Left ventricle myocardium inferior (tissue), 1 donor: ENCODE measurements around the gene FARSA. TPM values are rescaled to one million over a fixed set of nuclear protein-coding genes. Genes with fewer than 3 reads are reported as not detected.
"Not testable (repeated sequence)": the region's sequence is repeated elsewhere in the genome, so short reads cannot be mapped to it uniquely, and the experiment has no call there.

Experiments
- DNase-seq: peaks from one replicate; pipeline ENCODE4 v3.0.0-alpha.2; 2020
- H3K27ac ChIP-seq: fragments of 200-600 bp; replicated peaks from 2 replicates; pipeline ENCODE4 v1.8.0; 2021
- H3K27me3 ChIP-seq: fragments of 200-600 bp; 2 replicates; pipeline ENCODE4 v1.8.0; 2021; ENCODE audit warnings: low read depth
- H3K36me3 ChIP-seq: fragments of 200-600 bp; 2 replicates; pipeline ENCODE4 v1.8.0; 2021
- H3K4me1 ChIP-seq: fragments of 200-600 bp; 2 replicates; pipeline ENCODE4 v1.8.0; 2021
- H3K4me3 ChIP-seq: fragments of 200-600 bp; 2 replicates; pipeline ENCODE4 v1.8.0; 2021; ENCODE audit warnings: mild to moderate bottlenecking, moderate library complexity
- H3K9me3 ChIP-seq: fragments of 200-600 bp; replicated peaks from 2 replicates; pipeline ENCODE4 v1.8.0; 2021
- CTCF ChIP-seq: fragments of 200-600 bp; IDR thresholded peaks from 2 replicates; pipeline ENCODE4 v1.8.0; 2021; ENCODE audit warnings: antibody characterized with exemption, mild to moderate bottlenecking, borderline replicate concordance
- intact Hi-C: fragments of 100-400 bp; cut with micrococcal nuclease; formaldehyde crosslinking; loops from one replicate; pipeline ENCODE4 v1.11.0; 2022
- total RNA-seq: library from RNA; stranded (reverse); fragmentation: NEBNext Ultra II Directional; extraction: Animal tissue kit (Norgen Biotek cat#: 25700); gene quantifications from one replicate; pipeline ENCODE4 v1.2.1, GENCODE V29; 2021
- donor health status: DM: no; HTN: yes; CAD: no; lungs with severe emphysema.

The FARSA gene
- total RNA-seq, 1 donor from 2014 or later = 37.8 TPM

DNA sequence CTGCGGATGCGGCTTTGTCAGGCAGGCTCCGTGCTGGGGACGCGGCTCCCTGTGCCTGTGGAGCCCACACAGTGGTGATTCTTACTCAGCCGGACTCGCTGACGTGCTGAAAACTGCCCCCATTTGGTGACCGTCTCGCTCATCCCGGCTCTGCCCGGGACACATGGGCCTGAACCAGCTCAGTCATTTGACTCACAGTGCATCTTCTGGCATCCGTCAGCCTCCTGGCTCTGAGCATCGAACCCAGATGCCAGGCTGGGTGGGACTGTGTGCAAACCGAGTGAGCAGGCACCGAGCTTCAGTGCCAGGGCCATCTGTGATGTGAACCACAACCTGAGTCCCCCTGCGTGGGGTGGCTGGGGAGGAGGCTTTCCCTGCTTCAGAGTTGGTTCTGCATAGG lies 37.1 kb downstream of the FARSA start:
- intact Hi-C loops = no loop called here
- Histone ChIP-seq H3K27ac (no peak overlapping the region), H3K36me3 (peaks cover 70% of the 10 kb centered on the region), H3K4me1 (peaks cover 12% of the 10 kb centered on the region), H3K27me3 (no peaks in the 10 kb centered on the region), H3K9me3 (no peaks in the 10 kb centered on the region), H3K4me3 (no peak overlapping the region)
- no peak for TF ChIP-seq CTCF
- DNase-seq = no peak

- Histone ChIP-seq H3K27me3 (no peaks in the 10 kb centered on the region), H3K4me3 (no peak overlapping the region), H3K4me1 (peaks cover 17% of the 10 kb centered on the region), H3K9me3 (no peaks in the 10 kb centered on the region), H3K27ac (no peak overlapping the region), H3K36me3 (peaks cover 54% of the 10 kb centered on the region)
- intact Hi-C loops = no loop called here
- no peak for TF ChIP-seq CTCF
- DNase-seq = no peak
Measured at GRCh38 chr19:12893582-12893981, 39.9 kb downstream of the FARSA start.

GRCh38 chr19:12891553-12892021 lies 41.9 kb downstream of the FARSA start:
- Histone ChIP-seq H3K27ac (peak overlapping the region; percentile 87), H3K9me3 (no peaks in the 10 kb centered on the region), H3K4me3 (peak overlapping the region; percentile 99), H3K4me1 (peaks cover 17% of the 10 kb centered on the region), H3K27me3 (peaks cover 11% of the 10 kb centered on the region), H3K36me3 (peaks cover 34% of the 10 kb centered on the region)
- DNase-seq = no peak
- no peak for TF ChIP-seq CTCF
- intact Hi-C loops = no loop called here

DNA sequence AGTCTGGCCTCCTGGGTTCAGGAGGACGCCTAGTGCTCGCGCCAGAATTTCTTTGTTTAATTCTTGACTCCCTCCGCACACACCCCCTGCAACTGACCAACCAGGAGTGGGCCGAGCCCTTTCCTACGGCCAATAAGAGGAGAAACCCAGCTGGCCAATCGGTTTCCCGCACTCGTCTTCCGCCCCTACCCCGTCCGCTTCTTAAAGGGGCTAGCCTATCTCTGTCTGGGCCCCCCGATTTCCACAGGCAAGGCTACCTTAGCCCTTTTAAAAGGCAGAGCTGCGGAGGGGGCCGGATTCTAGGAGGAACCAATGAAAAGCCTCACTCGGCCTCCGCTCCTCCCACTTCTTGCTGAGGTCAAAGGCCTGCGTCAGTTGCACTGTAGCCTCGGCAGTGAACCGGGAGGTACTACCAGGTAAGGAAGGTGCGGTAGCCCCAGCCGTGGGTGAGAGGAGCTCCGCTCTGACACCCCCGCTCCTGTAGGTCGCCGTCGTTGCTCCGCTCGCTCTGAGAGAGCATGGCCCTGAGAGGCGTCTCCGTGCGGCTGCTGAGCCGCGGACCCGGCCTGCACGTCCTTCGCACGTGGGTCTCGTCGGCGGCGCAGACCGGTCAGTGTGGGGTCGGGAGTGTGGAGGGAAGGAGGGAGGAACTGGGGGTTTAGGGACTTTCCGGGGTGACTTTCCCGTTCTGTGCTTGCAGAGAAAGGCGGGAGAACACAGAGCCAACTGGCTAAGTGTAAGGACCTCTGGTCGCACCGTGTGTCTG lies 42.5 kb downstream of the FARSA start, which contains the start of gene GCDH:
TSS of gene GCDH (plus strand) at position 374 of the 766 bp plus-strand sequence. CDS start at position 519, 145 bp downstream.
- Histone ChIP-seq H3K4me3 (peak within 1 kb of the TSS; percentile 99), H3K27ac (peak within 1 kb of the TSS; percentile 87), H3K36me3 (peaks cover 28% of the 10 kb centered on the region), H3K4me1 (peaks cover 19% of the 10 kb centered on the region), H3K9me3 (no peaks in the 10 kb centered on the region), H3K27me3 (peaks cover 17% of the 10 kb centered on the region)
- no peak for TF ChIP-seq CTCF
- intact Hi-C loops = no loop called here
- peak; percentile 96 for DNase-seq

DNA sequence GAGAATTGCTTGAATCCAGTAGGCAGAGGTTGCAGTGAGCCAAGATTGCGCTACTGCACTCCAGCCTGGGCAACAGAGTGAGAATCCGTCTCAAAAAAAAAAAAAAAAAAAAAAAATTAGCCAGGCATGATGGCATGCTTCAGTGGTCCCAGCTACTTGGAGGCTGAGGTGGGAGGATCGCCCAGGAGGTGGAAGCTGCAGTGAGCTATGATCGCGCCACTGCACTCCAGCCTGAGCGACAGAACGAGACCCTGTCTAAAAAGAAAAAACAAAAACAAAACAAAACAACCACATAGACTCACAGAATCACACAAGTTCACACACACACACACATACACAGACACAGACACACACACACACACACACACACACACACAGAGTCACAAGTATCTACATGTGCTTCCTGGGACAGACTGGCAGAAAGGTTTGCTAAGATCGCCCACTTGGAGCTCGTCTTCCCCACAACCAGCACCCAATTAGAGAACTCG lies 43.2 kb downstream of the FARSA start:
- intact Hi-C loops, H3K9me3 ChIP-seq, DNase-seq: not testable (repeated sequence)
- H3K4me1 ChIP-seq = peaks cover 25% of the 10 kb centered on the region
- peaks cover 25% of the 10 kb centered on the region for H3K36me3 ChIP-seq
- H3K27me3 ChIP-seq = peaks cover 23% of the 10 kb centered on the region
- H3K27ac ChIP-seq = peak overlapping the region; percentile 44
- H3K4me3 ChIP-seq = peak overlapping the region; percentile 99

- no peak for DNase-seq
- intact Hi-C loops = no loop called here
- TF ChIP-seq CTCF = no peak
- Histone ChIP-seq H3K36me3 (peaks cover 3% of the 10 kb centered on the region), H3K27me3 (peaks cover 46% of the 10 kb centered on the region), H3K4me3 (no peak overlapping the region), H3K4me1 (peaks cover 32% of the 10 kb centered on the region), H3K9me3 (peaks cover 11% of the 10 kb centered on the region), H3K27ac (no peak overlapping the region)
Measured at GRCh38 chr19:12888006-12888603, 45.4 kb downstream of the FARSA start.
